Stimulated activated CD4-positive, alpha-beta T cell treated with anti-CD3 and anti-CD28 coated beads, Interleukin-4, amount 100 ng/mL, for 4 hours (primary cell): ENCODE measurements around the gene COX7A2.

ENCODE experiments used
- DNase-seq, 2 experiments: peaks; one replicate each; pipeline ENCODE4 v3.0.0-alpha.2; 2020

Gene COX7A2

DNA sequence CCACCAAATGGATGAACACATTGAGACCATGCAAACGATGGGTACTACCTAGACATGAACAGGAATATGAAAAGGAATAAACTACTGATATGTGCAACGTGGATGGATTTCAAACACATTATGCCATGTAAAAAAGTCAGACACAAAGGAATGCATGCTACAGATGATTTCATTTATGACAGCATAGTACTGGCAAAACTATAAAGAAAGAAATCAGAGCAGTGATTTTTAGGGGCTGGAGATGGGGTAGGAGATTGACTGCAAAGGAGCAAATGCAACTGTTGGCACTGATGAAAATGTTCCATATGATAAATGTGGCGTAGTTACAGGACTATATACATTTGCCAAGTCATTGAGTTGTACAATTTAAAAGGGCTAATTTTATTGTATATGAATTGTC lies 24.3 kb downstream of the COX7A2 start:
- DNase-seq, result no peak

DNA sequence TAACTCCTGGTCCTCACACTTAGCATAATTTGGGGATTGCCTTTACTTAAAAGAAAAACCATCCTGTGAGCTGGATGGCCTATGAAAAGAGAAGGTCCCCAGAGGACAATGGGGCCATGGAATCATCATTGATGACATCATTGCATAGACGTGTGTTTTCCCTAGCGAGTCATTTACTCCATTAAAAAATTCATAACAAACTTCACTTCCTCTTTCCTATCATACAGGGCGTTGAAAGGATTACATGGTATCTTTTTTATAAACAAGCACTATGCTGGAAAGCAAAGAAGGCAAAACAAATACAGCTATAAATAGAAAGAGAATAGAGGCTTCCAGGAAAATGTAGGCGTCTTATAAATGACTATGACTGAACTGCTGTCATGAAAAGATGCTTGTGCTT lies 26.4 kb downstream of the COX7A2 start:
- no peak for DNase-seq

DNA sequence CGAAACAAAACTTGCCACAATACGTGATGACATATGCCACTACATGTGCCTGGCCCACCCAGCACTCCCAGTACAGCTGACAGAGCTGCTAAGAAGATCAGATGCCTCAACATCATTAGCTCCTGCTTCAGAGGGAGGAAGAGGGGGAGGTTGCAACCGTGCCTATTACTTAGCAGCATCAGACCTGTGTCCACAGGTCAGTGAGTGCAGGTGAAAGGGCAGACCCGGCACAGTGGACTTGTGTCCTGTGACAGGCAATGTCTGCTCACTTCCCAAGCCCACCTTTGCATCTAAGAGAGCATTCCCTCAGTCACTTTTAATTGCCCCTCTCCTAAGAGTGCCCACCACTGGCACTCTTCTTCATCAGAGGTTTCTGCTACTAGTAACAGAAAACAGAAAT lies 28.3 kb downstream of the COX7A2 start:
- DNase-seq, result no peak

DNA sequence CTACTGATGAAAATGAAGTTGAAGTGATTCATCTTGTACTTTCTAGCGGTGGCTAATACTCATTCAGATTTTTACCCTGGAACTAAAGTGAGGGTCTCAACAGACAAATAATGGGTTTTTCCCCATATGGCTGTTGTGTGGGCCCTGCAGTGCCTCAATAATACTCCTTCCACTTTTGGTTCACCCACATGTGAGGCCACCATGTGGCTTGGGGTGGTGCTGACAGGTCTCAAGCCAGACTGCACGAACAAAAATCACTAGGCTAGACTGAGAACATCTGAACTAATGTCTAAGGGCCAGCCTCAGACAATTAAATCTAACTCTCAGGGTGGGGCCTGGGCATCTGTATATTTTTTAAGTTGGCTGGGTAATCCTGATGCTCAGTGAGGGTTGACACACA lies 29.9 kb downstream of the COX7A2 start:
- no peak for DNase-seq

DNA sequence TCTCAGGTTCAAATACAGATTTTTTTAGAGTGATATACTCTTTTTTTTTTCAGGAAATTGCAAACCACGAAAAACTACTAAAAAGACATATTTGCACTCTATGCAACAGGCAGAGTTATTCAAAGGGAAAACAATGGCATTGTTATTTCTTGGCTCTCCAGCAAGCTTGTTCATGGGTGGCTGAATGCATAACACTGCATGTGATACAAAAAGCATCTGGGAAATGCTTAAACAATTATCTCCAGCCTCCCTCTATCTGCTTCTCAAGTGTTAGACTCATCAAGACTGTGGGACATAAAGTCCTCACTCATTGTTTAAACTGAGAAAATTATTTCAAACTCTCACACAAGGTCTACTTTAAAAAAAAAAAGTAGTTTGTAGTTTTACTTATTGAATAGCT lies 30.5 kb downstream of the COX7A2 start:
- no peak for DNase-seq

DNA sequence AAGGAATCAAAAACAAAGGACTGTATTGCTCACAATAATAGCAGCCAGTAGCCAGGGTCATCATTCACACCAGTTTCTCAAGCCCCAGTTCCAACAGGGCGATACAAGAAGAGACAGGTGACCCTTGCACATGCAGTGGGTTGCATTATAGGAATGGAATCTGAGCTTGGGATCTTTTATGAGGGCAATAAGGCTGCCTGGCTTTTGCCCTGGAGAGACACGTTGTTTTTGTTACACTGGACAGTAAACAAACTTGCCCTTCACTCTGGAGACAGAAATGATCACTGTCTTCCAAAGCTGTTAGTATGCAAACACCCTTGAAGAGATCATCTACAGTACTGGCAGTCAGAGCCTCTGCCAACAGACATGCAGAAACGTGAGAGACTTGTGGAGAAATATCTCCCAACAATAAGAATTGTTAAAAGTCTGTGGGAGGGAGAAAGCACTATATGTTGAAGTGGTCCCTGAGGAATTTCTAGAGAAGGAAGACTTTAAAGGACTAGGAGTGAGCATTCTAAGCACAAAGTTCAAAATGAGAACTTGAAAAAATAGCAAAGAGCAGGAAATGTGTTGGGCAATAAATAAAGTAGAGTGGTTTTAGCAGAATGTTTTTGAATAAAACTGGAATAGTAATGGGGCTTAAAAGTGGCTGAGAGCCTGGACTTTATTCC lies 31.5 kb downstream of the COX7A2 start:
- no peak for DNase-seq

DNA sequence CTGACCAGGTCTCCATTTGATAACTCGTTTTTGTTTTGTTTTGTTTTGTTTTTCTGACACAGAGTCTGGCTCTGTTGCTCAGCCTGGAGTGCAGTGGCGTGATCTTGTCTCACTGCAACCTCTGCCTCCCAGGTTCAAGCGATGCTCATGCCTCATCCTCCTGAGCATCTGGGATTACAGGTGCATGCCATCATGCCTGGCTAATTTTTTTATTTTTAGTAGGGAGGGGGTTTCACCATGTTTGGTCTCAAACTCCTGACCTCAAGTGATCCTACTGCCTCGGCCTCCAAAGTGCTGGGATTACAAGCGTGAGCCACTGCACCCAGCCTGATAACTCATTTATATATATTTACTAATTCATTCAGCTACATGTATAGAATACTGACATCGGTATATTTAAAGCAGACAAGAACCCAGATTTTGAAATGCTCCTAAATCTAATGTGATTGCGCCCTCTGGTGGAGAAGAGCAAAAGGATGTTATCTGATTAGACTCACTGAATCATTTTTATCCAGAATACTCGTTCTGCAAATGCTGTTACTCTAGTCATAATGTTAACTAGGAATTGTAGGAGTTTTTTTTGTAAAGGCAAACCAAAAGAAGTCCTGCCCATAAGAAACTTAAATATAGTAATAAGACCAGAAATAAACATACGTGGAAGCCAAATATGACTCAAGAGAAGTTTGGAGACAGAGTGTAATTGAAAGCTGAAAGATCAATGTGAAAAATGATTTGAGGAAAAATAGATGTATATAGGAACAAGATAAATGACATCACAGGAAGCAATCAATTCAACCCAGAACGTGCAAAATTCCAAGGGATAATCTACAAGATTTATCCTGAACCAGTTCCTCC lies 32.5 kb downstream of the COX7A2 start:
- DNase-seq, result peak; percentile 8 to 12

DNA sequence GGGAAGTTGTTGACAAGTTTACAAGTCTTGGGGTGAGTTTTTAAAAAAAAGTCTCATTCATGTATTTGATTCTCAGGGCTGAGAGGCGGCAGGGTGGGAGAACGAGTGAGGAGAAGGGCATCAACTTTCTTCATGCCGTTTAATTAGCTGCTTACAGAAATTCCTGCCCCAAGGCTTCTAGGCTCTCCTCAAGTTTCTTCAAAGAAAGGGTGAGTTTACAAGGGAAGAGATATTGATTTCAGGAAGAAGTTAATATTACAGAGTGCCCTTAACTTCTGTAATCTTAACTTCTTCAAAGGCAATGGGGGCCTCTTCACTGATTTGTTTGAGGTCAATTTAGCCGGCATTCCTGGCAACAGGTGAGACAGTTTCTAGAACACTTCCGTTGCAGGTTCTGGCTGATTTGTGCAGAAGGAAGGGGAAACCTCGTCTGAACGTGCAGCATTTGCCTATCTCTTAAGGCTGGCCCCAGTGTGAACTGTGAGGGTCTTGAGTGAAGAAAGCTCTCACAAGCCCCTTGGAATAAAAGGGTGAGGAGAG lies 34.3 kb downstream of the COX7A2 start:
- DNase-seq, result no peak

DNA sequence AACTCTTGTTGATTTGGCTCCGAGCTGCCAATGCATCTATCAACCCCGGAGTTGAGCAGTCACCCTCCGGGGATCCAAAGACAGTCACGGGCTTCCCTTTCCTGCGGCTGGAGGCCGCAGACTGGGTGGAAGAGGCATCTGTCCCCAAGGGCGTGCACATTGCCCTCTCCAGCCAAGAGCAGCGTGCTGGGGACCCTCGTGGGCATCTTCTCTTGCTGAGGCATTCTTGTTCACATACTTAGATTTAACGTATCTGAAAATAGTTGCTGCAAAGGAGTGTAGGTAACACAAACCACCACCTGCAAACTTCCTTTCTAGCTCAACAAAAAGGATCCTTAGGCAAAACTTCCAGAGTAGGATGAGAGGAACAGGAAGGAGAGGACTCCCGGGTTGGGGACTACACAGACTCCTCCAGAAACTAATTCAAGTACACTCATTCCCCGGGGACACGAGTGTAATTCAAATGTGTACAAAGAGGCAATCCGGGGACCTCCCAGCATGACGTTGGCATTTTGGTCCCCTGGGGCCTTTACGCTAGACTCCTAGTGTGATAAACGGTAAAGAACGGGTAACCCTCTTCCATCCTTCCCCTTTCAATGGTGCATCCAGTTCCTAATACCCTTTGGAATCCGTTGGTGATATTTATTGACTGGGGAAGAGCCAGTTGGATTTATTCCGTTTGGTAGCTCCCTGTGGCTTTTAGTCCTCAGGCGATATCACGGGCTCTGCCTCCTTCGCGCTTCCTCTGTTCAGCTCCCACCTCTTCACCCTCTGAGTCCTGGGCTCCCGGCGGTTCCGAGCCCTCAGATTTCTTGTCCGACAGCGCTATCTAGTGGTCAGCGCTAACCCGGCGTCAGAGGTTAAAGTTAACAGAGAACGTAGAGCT lies 35.1 kb downstream of the COX7A2 start:
- peak; percentile 72 to 77 for DNase-seq

DNA sequence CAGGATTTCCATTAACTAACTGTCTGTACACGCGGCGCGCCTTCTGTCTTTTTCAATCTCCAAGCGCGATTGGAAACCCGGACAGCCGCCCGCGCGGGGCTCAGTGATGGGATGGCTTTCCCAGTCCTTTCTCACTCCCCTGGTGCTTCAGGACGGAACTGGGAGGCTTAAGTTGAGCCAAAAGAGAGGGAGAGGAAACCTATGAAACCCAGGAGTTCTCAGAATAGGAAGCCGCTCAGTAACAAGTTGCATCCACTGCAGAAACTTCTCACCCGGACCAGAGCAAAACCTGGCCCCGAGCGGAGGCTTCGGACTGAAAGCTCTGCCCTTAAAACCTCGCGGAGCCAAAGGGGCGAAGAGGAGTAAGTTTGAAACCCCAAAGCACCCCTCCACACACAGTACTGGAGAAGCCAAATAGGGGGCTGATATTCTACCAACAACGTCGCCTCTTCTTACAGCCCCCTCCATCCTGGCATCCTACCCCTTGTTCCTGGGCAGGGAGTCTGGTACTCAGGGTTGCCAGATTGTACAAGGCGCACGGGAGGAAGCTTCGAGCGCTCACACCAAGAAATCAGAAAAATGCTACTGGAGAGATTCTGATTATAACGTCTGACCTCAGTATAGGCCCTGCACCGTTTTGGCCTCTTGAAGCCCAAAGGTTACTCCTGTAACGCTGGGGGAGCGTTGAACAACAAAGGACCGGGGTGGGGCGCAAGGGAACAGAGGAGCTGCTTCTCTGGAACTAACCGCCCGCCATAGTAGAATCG lies 36.8 kb downstream of the COX7A2 start:
- peak in 1 of 2 experiments; percentile 3 for DNase-seq

DNA sequence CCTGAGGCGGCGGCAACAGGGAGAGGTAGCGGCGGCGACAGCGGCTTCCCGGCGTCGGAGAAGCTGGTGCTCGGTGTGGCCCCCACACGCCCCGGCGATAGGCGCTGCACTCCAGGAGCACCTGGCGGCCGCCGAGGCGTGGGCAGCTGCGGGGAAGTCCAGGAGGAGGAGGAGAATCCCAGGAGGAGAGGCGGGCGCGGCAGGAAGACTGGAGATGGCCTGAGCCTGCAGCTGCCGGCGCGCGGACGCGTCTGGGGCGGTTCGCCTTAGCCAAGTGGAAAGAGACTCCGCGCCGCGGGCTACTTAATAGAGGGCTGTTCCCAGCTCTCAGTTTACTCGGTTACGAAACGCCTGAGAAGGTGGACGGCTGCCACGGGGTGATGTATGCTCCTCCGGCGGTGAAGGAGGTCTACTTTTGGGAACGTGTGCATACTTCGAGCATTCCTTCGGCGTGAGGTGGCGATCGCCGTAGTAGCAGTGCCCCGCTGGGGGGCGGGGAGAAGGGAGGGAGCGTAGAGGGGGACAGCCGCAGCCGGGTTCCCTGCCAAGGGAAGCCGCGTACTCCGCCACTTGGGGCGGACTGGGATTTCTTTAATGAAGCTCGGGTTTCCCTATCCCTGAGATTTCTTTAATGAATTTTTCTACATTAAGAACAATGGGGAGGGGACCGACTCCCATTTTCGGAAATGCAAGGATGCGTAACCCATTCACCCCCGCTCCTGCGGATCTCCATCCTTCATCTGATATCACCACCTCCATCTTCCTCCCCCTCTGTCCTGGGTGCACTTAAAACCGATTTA lies 37.6 kb downstream of the COX7A2 start, which contains the start of gene COL12A1:
Gene COL12A1 (minus strand): TSS at position 278 of the 800 bp plus-strand sequence. CDS start 3,261 bp downstream, outside the sequence.
- DNase-seq, result peak in 1 of 2 experiments; percentile 4

DNA sequence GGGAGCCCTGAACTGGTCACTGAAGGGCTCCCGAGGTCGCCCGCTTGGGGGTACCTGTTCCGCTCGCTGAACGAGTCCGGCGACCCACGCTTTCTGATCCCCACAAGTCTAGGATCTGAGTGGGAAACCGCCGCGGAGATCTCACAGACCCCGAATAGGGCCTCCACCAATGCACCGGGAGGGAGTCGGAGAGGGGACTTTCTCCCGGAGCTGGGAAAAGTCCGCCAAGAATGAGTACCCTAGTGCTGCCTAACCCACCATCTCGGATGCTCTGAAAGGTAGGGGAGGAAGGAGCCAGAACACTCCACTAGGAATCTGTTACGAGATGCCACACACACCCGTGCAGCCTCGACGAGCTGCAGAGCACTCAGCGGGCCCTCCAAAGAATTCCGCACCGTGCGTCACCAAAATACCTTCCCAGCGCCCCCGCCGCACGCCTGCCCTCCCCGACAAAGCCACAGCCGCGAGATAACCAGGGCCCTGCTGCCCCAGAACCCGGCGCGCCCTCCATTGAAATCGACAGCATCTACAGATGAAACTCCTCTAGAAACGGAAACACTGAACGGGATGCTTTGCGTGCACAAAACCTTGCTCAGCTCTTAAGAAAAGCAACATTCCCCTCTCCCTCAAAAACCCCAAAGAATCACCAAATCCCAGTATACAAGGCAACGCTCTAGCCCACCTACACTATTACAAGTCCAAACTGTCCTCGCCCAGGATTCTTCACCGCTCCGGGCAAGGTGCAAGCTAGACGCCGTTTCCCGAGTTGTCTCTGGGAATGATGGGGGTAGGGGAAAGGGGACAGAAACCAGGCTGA lies 38.4 kb downstream of the COX7A2 start:
- DNase-seq, result peak in 1 of 2 experiments; percentile 22

DNA sequence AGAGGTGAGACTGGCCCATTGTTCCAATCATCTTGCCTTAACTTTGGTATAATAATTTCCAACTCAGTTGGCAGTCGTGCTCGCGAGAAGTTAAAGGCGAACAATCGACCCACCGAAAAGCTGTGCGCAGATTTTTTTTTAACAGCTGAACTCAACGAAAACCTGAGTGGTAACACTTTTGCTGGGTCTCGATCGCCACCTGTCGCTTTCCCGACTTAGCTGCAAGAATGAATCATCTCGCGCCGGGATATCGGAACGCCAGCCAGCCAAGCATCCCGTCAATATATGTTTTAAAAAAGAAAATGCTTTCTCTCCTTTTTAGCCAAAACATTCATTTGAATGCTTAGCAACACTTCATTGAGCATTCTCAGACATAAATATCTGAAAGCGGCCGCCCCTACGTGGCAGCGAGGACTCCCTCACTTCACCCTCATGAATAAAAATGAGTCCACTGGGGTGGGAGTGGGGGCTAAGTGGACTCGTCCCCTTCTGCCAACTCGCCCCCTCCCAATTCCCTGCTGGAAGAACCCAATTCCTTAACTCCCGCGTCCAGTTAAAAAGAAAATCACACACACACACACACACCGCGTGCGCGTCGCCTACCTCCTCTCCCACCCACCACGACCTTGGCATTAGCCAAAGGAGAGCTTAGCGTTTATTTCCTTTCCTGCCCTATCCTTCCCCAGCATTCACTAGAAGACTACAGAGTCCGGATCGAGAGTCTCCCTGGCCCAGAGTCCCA lies 39.2 kb downstream of the COX7A2 start:
- DNase-seq, result peak; percentile 9 to 21

DNA sequence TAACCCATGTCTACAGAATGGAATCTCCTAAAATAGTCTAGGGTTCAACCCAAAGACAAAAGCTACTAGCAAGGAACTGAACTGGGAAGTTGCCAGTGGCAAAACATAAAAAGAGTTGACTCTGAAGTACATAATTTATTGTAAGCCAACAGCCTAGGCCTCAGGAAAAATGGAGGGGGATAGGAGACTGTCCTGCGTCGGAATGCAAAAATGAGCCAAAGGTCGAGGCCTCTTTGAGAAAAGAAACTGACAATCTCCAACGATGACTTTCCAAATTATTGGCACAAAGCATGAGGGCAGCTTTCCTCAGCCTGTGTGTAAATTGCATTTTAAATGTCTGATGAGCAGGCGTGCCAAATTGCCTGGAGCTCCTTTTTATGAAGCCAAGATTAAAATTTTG lies 39.9 kb downstream of the COX7A2 start:
- DNase-seq, result no peak

DNA sequence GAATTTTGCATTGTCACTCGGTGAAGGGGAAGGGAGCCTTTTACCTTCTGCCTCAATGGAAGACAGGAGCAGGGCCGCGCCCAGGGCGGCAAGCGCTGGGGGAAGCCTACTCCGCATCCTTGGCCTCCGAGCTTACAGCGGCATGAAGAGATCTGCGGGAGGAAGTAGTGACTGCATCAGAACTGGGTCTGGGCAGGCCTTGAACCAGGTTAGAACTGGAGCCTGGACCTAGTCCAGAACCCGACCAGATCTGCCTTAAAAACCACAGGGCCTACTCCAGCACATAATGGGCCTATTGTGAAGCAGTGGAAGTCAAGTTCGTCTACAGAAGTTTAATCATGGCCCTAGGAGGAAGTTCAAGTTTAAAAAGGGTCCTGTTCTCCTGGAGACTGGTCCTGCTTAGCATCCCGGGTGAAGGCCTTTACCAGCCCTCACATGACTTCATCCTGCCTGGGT lies 40.9 kb downstream of the COX7A2 start:
- DNase-seq, result no peak

DNA sequence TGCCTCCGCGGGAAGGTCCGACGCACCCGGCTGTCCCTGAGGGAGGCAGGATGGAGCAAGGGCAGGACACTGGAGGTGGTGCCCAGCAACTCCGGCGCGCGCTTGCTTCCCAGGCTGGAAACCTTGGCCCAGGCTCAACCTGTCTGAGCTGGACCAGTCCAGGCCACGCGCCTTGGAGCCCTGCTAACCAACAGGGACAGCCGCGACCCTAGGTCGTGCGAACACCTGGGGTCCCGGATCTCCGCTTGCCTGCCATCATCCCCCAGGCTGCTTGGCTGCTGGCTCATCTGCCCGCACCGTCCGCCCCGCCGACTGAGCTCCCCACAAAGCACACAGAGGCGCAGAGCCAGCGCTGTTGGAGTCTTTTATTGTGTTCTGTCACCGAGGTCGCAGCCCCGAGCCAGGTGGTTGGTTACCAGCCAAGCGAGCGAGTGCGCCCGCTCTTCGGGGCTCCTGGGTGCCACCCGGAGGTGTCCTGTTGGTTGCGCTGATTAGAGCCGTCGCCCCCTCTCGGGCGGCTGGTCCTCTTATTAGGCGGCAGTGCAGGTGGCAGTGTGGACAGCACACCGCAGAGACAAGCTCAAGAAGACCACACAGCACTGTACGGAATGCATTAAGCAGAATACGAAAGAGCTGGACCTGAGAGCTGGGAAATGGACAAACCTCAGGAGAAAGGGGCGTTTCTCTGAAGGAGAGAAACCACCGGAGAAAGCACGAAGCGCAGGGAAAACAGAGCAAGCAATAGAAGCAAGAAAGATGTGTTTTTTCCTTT lies 41.5 kb downstream of the COX7A2 start:
- DNase-seq, result no peak

DNA sequence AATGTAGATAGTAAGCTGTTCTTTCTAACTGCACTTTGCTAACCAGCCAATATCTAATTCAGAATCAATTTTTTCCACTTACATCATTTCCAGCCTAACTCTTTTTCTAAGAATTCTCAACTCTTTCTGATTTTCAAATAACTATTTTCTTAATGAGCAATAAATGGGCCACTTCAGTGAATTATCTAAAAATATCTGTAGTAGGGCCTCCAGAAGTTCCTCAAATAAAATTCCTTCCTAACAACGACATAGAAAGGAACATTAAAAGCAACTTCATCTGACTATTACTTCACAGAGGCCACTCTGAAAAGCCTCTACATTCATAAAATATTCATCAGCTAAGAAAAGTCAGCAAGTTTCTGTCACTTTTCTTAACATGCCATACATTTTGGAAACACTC lies 42.6 kb downstream of the COX7A2 start:
- no peak for DNase-seq

DNA sequence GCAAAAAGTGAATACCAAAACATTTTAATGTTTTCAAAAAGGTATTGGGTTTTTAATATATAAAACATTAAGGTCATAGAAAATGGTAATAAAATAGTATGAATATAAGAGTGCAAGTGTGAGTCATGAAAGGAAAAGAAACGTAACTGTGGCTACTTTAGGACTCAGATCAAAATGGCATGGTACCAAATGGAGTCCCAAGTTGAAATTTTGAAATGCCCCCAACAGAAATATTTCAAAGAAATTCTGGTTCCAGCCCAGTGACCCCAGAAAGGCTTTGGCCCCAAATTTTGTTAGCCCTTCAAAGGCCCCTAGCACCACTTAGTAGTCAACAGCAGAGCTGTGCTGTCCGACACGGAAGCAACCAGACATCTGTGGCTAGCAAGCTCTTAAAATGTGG lies 43.7 kb downstream of the COX7A2 start:
- no peak for DNase-seq
